ENCODE measurements around the gene LPP.

GRCh38 chr3:188700918-188701317 is 547.0 kb downstream of the LPP start:
- TF ChIP-seq CTCF (IDR thresholded peaks at IDR 0.05 in 2 of 3, conservative IDR thresholded peaks at IDR 0.05 in 1 of 3; ENCODE audit: borderline replicate concordance in 1 of 3, insufficient read depth in 1 of 3, low read depth in 2 of 3, low read length in 2 of 3): no peak
- TF ChIP-seq REST (IDR thresholded peaks at IDR 0.05; ENCODE audit: low read depth): no peak
- no peak for TF ChIP-seq EZH2phosphoT487 (IDR thresholded peaks at IDR 0.05; ENCODE audit: borderline replicate concordance)
- no peak for TF ChIP-seq POLR2A (IDR thresholded peaks at IDR 0.05; ENCODE audit: borderline replicate concordance, extremely low read depth, insufficient read depth, insufficient read length)
- TF ChIP-seq EZH2 (IDR thresholded peaks at IDR 0.05): no peak
- TF ChIP-seq ZBTB33 (IDR thresholded peaks at IDR 0.05; ENCODE audit: extremely low read depth, insufficient replicate concordance, low read length): no peak
- TF ChIP-seq MAX (IDR thresholded peaks at IDR 0.05): no peak
